KOPT-K1 (cell line): Measurements from ENCODE around the gene GAS2.
A peak's percentile ranks its signal among the peaks of the same experiment; 100 is the strongest.

Experiments
- H3K27ac ChIP-seq: fragments of 200-600 bp; sonication (generic); 2 replicates; pipeline ENCODE4 v1.5.1; 2016; ENCODE audit warnings: antibody characterized with exemption, mild to moderate bottlenecking, low read depth, low read length; ENCODE audit not compliant: poor library complexity, severe bottlenecking
- H3K36me3 ChIP-seq: fragments of 200-600 bp; sonication (generic); 2 replicates; pipeline ENCODE4 v1.5.1; 2017; ENCODE audit warnings: antibody characterized with exemption, mild to moderate bottlenecking, low read length, moderate library complexity; ENCODE audit not compliant: insufficient read depth
- H3K9me3 ChIP-seq: fragments of 200-600 bp; sonication (generic); 2 replicates; pipeline ENCODE4 v1.5.1; 2017; ENCODE audit warnings: antibody characterized with exemption, low read length, mild to moderate bottlenecking; ENCODE audit not compliant: insufficient read depth, poor library complexity, severe bottlenecking

The GAS2 gene

DNA sequence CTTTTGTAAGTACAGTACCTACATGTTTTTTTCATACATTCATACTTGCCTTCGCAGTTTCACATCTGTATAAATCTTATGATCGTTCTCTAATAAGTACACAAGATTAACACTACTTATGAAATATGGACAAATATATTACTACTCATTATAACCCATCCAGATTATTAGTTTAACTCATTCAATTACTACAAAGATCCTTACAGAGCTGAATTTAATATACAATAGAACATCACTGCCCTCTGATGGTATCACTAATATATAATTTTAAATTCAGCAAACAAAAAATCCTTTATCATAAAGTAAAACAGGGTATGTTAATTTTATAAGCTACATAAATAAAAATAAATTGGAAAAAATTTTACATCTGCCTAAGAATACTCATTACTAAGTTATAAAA lies 155.8 kb downstream of the GAS2 start:
- no peak overlapping the region for H3K27ac ChIP-seq
- H3K36me3 ChIP-seq: peaks cover 48% of the 10 kb centered on the region
- H3K9me3 ChIP-seq: no peaks in the 10 kb centered on the region

DNA sequence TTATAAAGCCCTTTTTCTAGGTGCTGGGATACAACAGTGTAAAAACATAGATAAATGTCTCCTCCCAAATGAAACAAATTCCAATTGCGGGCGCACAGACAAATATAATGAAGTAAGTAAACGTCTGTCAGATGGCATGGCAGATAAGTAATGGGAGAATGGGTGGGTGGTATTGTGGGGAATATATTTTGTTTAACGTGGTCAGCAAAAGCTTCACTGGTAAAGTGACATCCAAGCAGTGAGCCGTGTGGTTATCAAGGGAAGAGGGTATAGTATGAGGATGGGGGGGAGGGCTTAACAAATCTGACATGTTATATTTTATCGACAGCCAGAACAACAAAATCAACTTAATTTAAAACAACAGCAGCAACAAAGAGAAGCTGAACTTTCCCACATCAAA lies 162.0 kb downstream of the GAS2 start:
- Histone ChIP-seq H3K9me3 (no peaks in the 10 kb centered on the region), H3K36me3 (peaks cover 25% of the 10 kb centered on the region), H3K27ac (peak overlapping the region; percentile 55)

DNA sequence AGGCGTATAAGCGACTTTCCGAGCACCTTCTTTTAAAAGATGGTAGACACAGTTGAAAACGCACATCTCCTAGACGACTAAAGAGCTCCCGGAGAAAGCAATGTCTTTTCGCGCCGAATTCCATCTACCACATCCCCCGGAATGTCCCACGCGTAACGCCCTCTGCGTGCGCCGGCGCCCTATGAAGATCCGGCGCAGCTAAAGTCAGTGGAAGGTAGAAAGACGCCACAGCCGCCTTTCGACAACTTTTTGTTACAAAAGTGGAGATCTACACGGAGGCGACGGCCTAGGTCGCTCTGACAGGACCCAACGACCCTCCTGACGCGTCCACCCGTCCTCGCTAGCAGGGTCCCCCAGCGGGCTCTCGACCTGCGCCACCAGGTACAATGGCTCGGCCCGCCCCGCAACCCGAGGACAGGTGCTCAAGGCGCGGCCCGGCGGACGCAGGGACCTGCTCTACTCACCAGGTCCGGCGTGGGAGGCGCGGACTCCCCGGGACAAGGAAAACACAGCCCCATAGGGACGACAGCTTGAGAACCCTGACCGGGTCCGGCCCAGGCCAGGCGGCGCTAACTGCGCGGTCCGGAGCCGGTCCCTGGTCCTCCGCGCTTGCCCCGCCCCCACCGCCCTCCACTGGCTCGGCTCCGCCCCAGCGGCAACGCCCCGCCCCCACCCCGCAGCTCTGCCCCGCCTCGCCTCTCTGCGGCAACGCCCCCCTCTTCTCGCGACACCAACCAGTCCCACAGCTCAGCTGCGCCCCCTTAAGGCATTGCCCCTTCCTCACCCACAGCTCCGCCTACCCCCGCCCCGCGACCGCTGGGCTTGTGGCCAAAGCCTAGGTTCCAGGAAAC lies 163.0 kb downstream of the GAS2 start, which contains the start of gene SVIP:
Gene SVIP (minus strand): TSS at position 571 of the 851 bp plus-strand sequence. CDS start 53 bp downstream, at position 518.
- H3K36me3 ChIP-seq: peaks cover 17% of the 10 kb centered on the region
- H3K9me3 ChIP-seq: no peaks in the 10 kb centered on the region
- peak within 1 kb of the TSS; percentile 55 for H3K27ac ChIP-seq

DNA sequence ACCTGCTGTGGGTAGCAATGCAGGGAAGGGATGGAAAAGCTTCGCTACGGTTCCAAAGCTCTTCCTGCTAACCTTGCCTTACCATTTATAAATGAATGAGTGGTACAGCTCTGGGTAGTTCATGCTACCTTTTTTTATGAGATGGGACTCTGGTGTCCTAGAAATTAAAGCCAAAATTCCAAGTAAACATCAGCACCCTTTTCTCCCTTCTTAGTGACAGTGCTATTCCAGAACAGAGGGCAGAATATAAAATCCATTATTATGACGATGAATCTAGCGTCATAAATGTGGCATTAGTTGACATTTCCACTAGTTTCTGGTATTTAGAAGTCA lies 163.6 kb downstream of the GAS2 start:
- peaks cover 15% of the 10 kb centered on the region for H3K36me3 ChIP-seq
- H3K27ac ChIP-seq: peak overlapping the region; percentile 30
- H3K9me3 ChIP-seq: no peaks in the 10 kb centered on the region

DNA sequence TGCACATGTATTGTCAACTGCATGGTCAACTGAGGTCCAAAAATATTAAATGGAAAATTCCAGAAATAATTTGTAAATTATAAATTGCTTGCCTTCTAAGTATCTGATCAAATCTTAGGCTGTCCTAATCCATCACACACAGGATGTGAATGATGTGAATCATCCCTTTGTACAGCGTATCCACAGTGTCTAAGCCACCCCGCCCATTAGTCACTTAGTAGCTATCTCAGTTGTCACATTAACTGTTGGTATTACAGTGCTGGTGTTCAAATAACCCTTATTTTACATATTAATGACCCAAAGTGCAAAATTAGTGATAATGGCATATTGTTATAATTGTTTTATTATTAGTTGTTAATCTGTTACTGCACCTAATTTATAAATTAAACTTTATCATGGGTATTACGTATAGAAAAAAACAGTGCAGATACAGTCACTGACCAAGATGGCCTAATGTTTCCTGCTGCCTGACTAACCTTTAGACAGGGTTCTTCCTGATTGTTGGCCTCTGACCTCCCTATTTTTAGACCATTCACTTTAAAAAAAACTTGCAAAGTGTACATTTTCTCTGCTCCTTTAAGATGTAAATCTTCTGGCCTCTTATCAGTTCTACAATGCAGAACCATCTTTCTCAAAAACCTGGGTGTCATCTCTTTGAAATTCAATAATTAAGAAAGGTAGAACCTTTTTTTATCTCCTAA lies 166.1 kb downstream of the GAS2 start:
- no peaks in the 10 kb centered on the region for H3K9me3 ChIP-seq
- H3K36me3 ChIP-seq: no peaks in the 10 kb centered on the region
- H3K27ac ChIP-seq: no peak overlapping the region

DNA sequence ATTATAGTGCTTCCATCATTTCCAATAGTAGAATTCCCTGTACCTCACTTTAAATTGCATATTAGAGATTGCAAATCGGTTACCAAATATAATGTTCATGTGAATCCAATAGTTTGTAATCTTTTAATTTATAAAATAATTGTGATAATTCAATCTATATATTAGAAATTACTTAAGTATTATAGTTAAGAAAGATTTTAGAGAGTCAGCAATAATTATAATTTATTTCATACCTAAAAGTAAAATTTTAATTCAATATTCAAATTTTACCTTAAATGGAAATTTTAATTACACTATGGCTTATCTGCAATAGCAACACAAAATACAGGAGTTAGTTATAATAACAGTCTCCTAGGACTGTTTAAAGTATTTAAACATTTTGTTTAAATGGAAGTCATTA lies 180.3 kb downstream of the GAS2 start:
- Histone ChIP-seq H3K36me3 (no peaks in the 10 kb centered on the region), H3K9me3 (no peaks in the 10 kb centered on the region), H3K27ac (no peak overlapping the region)

DNA sequence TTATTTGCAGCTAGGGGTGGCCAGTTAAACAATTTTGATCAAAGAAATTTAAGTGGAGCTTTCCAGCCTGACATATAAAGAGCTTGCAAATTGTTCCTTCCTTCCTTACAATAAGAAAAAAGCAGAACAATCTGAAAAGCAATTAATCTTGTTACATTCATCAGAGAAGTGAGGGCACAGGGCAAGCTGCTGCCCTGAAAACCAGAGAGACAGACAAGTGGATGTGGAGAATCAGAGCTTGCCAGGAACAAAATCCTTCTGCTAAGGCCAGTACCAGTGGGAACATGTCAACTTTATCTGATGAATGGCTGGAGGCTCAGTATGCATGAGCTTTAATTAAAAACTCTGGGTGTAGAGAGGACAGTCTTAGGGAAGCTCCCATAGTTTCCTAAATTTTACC lies 185.1 kb downstream of the GAS2 start:
- peaks cover 9% of the 10 kb centered on the region for H3K9me3 ChIP-seq
- H3K36me3 ChIP-seq: no peaks in the 10 kb centered on the region
- no peak overlapping the region for H3K27ac ChIP-seq

DNA sequence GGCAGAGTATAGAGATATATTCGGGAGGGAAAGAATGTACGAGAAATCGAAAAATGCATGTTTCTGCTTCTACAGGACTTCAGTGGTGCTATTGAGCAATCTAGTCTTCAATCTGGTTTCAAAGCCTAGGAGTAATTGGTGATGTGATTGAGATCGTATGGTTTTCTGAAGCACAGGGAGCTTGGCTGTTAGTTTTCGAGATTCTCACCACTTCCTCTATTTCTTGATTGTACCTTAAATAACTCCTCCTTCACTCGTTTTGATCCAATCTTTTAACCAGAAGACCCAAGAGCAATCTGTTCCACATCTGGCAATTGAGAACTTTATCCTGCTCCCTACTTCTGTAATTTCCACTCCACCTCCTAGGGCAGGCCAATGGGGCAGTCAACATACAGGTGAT lies 193.3 kb downstream of the GAS2 start:
- no peaks in the 10 kb centered on the region for H3K36me3 ChIP-seq
- no peaks in the 10 kb centered on the region for H3K9me3 ChIP-seq
- no peak overlapping the region for H3K27ac ChIP-seq

DNA sequence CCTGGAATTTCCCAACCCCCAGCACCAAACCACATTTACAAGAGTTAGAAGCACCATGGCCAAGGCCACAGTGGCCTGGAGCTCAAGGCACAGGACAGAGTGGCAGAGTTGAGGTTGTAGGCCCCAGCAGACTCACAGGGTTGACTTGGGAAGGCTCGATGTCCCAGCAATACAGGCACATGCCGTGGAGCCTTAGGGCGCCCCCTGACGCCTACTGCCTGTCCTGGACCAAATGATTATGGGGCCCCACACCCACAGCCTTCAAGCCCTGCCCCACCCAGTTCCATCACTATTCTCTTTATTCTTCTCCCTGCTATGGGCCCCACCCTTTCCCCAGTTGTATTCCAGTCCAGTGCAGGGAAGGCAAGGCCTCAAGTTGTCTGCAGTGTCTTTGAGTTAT lies 193.8 kb downstream of the GAS2 start, which contains the start of gene CCDC179:
Gene CCDC179 (minus strand): TSS at position 234 of the 400 bp plus-strand sequence. CDS start 53 bp downstream, at position 181.
- Histone ChIP-seq H3K27ac (no peak within 1 kb of the TSS), H3K9me3 (no peaks in the 10 kb centered on the region), H3K36me3 (no peaks in the 10 kb centered on the region)
